HEK293 (cell line): ENCODE measurements around the gene TCF15.
A peak's percentile ranks its signal among the peaks of the same experiment; 100 is the strongest.

Experiments used
- CTCF ChIA-PET: fragments of 350-600 bp; formaldehyde crosslinking; extraction: SDS; loops from one replicate; lab custom pipeline; 2021; ENCODE audit warnings: antibody characterized with exemption; lab: Yijun Ruan, JAX
- POLR2A ChIA-PET: fragments of 300-600 bp; formaldehyde crosslinking; extraction: SDS; loops from one replicate; lab custom pipeline; 2020; ENCODE audit warnings: antibody characterized with exemption, inconsistent platforms; lab: Yijun Ruan, JAX
- H3K27ac ChIP-seq: fragments of 200-500 bp; sonication (Bioruptor generic); 2 replicates; pipeline ENCODE4 v1.5.1; 2014; ENCODE audit warnings: low read depth, low read length, control low read depth, inconsistent platforms; ENCODE audit errors: extremely low read depth
- H3K36me3 ChIP-seq, 2 experiments: fragments of 200-500 bp in 1 of 2; sonication (Bioruptor generic) in 1 of 2; 1 replicate in 1 of 2; 2 replicates in 1 of 2; pipeline ENCODE4 v1.5.1; 2014 to 2017; ENCODE audit warnings: inconsistent platforms in 2 of 2, low read length in 2 of 2; ENCODE audit not compliant: control insufficient read depth in 2 of 2, insufficient read depth in 1 of 2
- H3K4me1 ChIP-seq: fragments of 200-500 bp; sonication (Bioruptor generic); 2 replicates; pipeline ENCODE4 v1.5.1; 2014; ENCODE audit warnings: mild to moderate bottlenecking, low read length, inconsistent platforms; ENCODE audit not compliant: control insufficient read depth, insufficient read depth
- H3K4me3 ChIP-seq: 2 replicates; pipeline ENCODE4 v1.5.1; 2011; ENCODE audit warnings: low read depth, mild to moderate bottlenecking, control low read depth, low read length, moderate library complexity
- H3K9me3 ChIP-seq: fragments of 200-500 bp; sonication (Bioruptor generic); 2 replicates; pipeline ENCODE4 v1.5.1; 2014; ENCODE audit warnings: low read depth, low read length, inconsistent platforms; ENCODE audit not compliant: control insufficient read depth, insufficient read depth
- CTCF ChIP-seq: fragments of 450-650 bp; formaldehyde crosslinking; IDR thresholded peaks from 2 replicates; pipeline ENCODE4 v1.5.1; 2016; ENCODE audit warnings: missing biosample characterization, missing genetic modification characterization
- GLIS2 ChIP-seq: fragments of 450-650 bp; formaldehyde crosslinking; IDR thresholded peaks from 2 replicates; pipeline ENCODE4 v1.5.1; 2016; ENCODE audit warnings: missing biosample characterization, missing genetic modification characterization
- KLF10 ChIP-seq: fragments of 450-650 bp; IDR thresholded peaks from 2 replicates; pipeline ENCODE4 v1.5.1; 2018; ENCODE audit warnings: missing biosample characterization, mild to moderate bottlenecking, missing genetic modification characterization
- KLF16 ChIP-seq: fragments of 450-650 bp; formaldehyde crosslinking; IDR thresholded peaks from 2 replicates; pipeline ENCODE4 v1.5.1; 2017; ENCODE audit warnings: missing biosample characterization, missing genetic modification characterization
- OSR2 ChIP-seq: fragments of 450-650 bp; formaldehyde crosslinking; IDR thresholded peaks from 2 replicates; pipeline ENCODE4 v1.5.1; 2016; ENCODE audit warnings: missing biosample characterization, missing genetic modification characterization
- ZNF24 ChIP-seq: fragments of 450-650 bp; formaldehyde crosslinking; IDR thresholded peaks from 2 replicates; pipeline ENCODE4 v1.5.1; 2016; ENCODE audit warnings: missing biosample characterization, missing genetic modification characterization
- ZNF248 ChIP-seq: fragments of 450-650 bp; formaldehyde crosslinking; IDR thresholded peaks from 2 replicates; pipeline ENCODE4 v1.5.1; 2017; ENCODE audit warnings: missing biosample characterization, missing genetic modification characterization
- ZNF341 ChIP-seq: fragments of 450-650 bp; formaldehyde crosslinking; IDR thresholded peaks from 2 replicates; pipeline ENCODE4; 2016; ENCODE audit warnings: low read depth, missing biosample characterization, missing genetic modification characterization
- ZNF362 ChIP-seq: fragments of 450-650 bp; formaldehyde crosslinking; IDR thresholded peaks from 2 replicates; pipeline ENCODE4 v1.5.1; 2016; ENCODE audit warnings: missing biosample characterization, missing genetic modification characterization
- ZNF510 ChIP-seq: fragments of 450-650 bp; formaldehyde crosslinking; IDR thresholded peaks from 2 replicates; pipeline ENCODE4 v1.5.1; 2018; ENCODE audit warnings: mild to moderate bottlenecking, missing genetic modification characterization, missing biosample characterization; ENCODE audit not compliant: insufficient replicate concordance
- ZNF558 ChIP-seq: fragments of 450-650 bp; formaldehyde crosslinking; IDR thresholded peaks from 2 replicates; pipeline ENCODE4 v1.5.1; 2016; ENCODE audit warnings: missing biosample characterization, missing genetic modification characterization
- ZNF561 ChIP-seq: fragments of 450-650 bp; IDR thresholded peaks from 2 replicates; pipeline ENCODE4 v1.5.1; 2018; ENCODE audit warnings: missing biosample characterization, missing genetic modification characterization, borderline replicate concordance
- ZNF600 ChIP-seq: fragments of 450-650 bp; formaldehyde crosslinking; IDR thresholded peaks from 2 replicates; pipeline ENCODE4 v1.5.1; 2016; ENCODE audit warnings: missing biosample characterization, missing genetic modification characterization
- ZNF658 ChIP-seq: fragments of 450-650 bp; formaldehyde crosslinking; IDR thresholded peaks from 2 replicates; pipeline ENCODE4; 2016; ENCODE audit warnings: missing biosample characterization, missing genetic modification characterization
- ZNF670 ChIP-seq: fragments of 450-650 bp; formaldehyde crosslinking; IDR thresholded peaks from 2 replicates; pipeline ENCODE4 v1.5.1; 2016; ENCODE audit warnings: missing biosample characterization, missing genetic modification characterization, low read depth
- ZNF677 ChIP-seq: fragments of 450-650 bp; IDR thresholded peaks from 2 replicates; pipeline ENCODE4 v1.5.0; 2018; ENCODE audit warnings: missing biosample characterization, mild to moderate bottlenecking, missing genetic modification characterization, moderate library complexity
- ZNF792 ChIP-seq: fragments of 450-650 bp; formaldehyde crosslinking; IDR thresholded peaks from 2 replicates; pipeline ENCODE4 v1.5.1; 2016; ENCODE audit warnings: missing biosample characterization, missing genetic modification characterization
- ZSCAN5A ChIP-seq: fragments of 450-650 bp; formaldehyde crosslinking; IDR thresholded peaks from 2 replicates; pipeline ENCODE4 v1.5.1; 2016; ENCODE audit warnings: missing biosample characterization, missing genetic modification characterization
- TF ChIP-seq, protein P1 (sequence below): fragments of 450-650 bp; formaldehyde crosslinking; IDR thresholded peaks from 2 replicates; pipeline ENCODE4 v1.5.0; 2017; ENCODE audit warnings: missing biosample characterization, missing genetic modification characterization, borderline replicate concordance
- TF ChIP-seq, protein P2 (sequence below): fragments of 450-650 bp; formaldehyde crosslinking; IDR thresholded peaks from 2 replicates; pipeline ENCODE4 v1.5.1; 2017; ENCODE audit warnings: missing biosample characterization, missing genetic modification characterization
- TF ChIP-seq, protein P3 (sequence below): fragments of 450-650 bp; formaldehyde crosslinking; IDR thresholded peaks from 2 replicates; pipeline ENCODE4 v1.5.1; 2016; ENCODE audit warnings: missing biosample characterization, missing genetic modification characterization
- TF ChIP-seq, protein P4 (sequence below): sonication (generic); formaldehyde crosslinking; IDR thresholded peaks from 2 replicates; pipeline ENCODE4 v1.8.1; 2022; ENCODE audit warnings: mild to moderate bottlenecking, moderate library complexity, missing genetic modification reagents

The TCF15 gene

DNA sequence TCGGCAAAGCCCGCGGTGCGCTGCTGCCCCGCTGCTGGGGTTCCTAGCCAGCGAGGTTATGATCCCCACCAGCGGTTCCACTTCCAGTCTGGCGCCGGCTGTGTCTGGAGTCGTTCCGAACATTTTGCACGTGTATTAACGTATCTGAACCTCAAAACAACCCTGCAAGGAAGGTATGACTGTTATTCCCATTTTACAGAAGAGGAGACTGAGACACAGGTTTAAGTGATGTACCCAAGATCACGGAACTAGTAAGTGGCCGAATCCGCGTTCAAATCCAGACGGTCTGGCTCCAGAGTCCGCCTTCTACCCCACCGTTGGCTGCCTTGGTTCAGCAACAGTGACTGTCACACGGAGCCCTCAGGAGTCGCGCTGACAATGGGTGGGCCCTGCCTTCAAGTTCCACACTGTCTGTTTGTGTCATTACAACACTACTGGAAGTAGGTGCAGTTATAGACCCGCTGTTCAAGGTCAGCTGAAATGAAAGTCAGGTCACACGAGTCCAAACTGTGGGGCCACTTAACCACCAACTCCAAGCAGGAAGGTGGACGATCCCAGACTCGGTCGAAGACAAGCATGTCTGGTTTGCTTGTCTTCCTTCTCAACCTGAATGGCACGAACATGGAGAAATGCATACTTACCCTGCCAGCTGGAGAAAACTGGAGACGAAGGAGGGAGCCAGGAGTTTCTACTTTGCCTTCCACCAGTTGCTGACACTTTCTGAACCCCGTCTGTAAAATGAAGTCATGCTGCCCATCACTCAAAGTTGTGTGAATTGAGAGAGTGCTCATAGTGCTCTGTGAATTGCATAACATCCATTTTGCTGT is 43.7 kb upstream of the TCF15 start (continued):
- TF ChIP-seq, protein P1, sequence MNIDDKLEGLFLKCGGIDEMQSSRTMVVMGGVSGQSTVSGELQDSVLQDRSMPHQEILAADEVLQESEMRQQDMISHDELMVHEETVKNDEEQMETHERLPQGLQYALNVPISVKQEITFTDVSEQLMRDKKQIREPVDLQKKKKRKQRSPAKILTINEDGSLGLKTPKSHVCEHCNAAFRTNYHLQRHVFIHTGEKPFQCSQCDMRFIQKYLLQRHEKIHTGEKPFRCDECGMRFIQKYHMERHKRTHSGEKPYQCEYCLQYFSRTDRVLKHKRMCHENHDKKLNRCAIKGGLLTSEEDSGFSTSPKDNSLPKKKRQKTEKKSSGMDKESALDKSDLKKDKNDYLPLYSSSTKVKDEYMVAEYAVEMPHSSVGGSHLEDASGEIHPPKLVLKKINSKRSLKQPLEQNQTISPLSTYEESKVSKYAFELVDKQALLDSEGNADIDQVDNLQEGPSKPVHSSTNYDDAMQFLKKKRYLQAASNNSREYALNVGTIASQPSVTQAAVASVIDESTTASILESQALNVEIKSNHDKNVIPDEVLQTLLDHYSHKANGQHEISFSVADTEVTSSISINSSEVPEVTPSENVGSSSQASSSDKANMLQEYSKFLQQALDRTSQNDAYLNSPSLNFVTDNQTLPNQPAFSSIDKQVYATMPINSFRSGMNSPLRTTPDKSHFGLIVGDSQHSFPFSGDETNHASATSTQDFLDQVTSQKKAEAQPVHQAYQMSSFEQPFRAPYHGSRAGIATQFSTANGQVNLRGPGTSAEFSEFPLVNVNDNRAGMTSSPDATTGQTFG (tag by site-specific recombination): no peak
- TF ChIP-seq, protein P2, sequence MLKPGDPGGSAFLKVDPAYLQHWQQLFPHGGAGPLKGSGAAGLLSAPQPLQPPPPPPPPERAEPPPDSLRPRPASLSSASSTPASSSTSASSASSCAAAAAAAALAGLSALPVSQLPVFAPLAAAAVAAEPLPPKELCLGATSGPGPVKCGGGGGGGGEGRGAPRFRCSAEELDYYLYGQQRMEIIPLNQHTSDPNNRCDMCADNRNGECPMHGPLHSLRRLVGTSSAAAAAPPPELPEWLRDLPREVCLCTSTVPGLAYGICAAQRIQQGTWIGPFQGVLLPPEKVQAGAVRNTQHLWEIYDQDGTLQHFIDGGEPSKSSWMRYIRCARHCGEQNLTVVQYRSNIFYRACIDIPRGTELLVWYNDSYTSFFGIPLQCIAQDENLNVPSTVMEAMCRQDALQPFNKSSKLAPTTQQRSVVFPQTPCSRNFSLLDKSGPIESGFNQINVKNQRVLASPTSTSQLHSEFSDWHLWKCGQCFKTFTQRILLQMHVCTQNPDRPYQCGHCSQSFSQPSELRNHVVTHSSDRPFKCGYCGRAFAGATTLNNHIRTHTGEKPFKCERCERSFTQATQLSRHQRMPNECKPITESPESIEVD (tag by site-specific recombination): no peak
- TF ChIP-seq ZNF341 (peak; percentile 71), KLF16 (no peak), ZNF248 (no peak), GLIS2 (tag by site-specific recombination) (peak; percentile 39; the same call in 1 of the 2 replicates), ZNF510 (no peak), OSR2 (tag by site-specific recombination) (no peak), ZNF600 (tag by site-specific recombination) (peak; percentile 31; the same call in 1 of the 2 replicates), ZNF362 (no peak), ZNF670 (tag by site-specific recombination) (no peak), ZNF792 (tag by site-specific recombination) (no peak), ZNF658 (tag by site-specific recombination) (no peak), ZNF24 (tag by site-specific recombination) (peak; percentile 80), ZSCAN5A (tag by site-specific recombination) (no peak; the same call in 1 of the 2 replicates)
- TF ChIP-seq, protein P3, sequence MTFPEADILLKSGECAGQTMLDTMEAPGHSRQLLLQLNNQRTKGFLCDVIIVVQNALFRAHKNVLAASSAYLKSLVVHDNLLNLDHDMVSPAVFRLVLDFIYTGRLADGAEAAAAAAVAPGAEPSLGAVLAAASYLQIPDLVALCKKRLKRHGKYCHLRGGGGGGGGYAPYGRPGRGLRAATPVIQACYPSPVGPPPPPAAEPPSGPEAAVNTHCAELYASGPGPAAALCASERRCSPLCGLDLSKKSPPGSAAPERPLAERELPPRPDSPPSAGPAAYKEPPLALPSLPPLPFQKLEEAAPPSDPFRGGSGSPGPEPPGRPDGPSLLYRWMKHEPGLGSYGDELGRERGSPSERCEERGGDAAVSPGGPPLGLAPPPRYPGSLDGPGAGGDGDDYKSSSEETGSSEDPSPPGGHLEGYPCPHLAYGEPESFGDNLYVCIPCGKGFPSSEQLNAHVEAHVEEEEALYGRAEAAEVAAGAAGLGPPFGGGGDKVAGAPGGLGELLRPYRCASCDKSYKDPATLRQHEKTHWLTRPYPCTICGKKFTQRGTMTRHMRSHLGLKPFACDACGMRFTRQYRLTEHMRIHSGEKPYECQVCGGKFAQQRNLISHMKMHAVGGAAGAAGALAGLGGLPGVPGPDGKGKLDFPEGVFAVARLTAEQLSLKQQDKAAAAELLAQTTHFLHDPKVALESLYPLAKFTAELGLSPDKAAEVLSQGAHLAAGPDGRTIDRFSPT: no peak

GRCh38 chr20:653110-653589 is 43.0 kb upstream of the TCF15 start, which contains the start of gene SRXN1:
SRXN1 (minus strand) TSS chr20:653200; CDS start chr20:653185, 15 bp downstream.
- H3K4me3 ChIP-seq: peak within 1 kb of the TSS; percentile 59
- H3K36me3 ChIP-seq: peaks cover 5 to 31% of the 10 kb centered on the region in 2 experiments; a peak in 2 of 3 replicates
- peak within 1 kb of the TSS; percentile 77 for H3K27ac ChIP-seq
- H3K9me3 ChIP-seq: no peaks in the 10 kb centered on the region
- H3K4me1 ChIP-seq: no peaks in the 10 kb centered on the region
- ChIA-PET POLR2A (interaction anchor here (0.9 kb wide), 1 partner anchor 92 kb away, joined by 3 read pairs; no protein-coding TSS in a partner anchor), CTCF (interaction anchor here (0.7 to 5.4 kb wide), 9 partner anchors 11 to 173 kb away, joined by 3 to 81 read pairs (median 6); no protein-coding TSS in a partner anchor)
- TF ChIP-seq ZNF558 (tag by site-specific recombination) (no peak), ZNF561 (peak; percentile 88), CTCF (peak; percentile 39; the same call in 1 of the 2 replicates), ZNF677 (peak; percentile 45; the same call in 1 of the 2 replicates), KLF10 (tag by site-specific recombination) (peak; percentile 60)
- TF ChIP-seq, protein P4, sequence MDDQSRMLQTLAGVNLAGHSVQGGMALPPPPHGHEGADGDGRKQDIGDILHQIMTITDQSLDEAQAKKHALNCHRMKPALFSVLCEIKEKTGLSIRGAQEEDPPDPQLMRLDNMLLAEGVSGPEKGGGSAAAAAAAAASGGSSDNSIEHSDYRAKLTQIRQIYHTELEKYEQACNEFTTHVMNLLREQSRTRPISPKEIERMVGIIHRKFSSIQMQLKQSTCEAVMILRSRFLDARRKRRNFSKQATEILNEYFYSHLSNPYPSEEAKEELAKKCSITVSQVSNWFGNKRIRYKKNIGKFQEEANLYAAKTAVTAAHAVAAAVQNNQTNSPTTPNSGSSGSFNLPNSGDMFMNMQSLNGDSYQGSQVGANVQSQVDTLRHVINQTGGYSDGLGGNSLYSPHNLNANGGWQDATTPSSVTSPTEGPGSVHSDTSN (CRISPR knock-in tag): peak; percentile 40; the same call in 1 of the 2 replicates
